HG03439 (cell line): Measurements from ENCODE around the gene TMEM185A.
A peak's percentile ranks its signal among the peaks of the same experiment; 100 is the strongest.
"Not testable (repeated sequence)": the region's sequence is repeated elsewhere in the genome, so short reads cannot be mapped to it uniquely, and the experiment has no call there.

Experiments used
- ATAC-seq: cut with Tn5 transposase; IDR thresholded peaks from one replicate; pipeline ENCODE4 v1.9.1; 2021; ENCODE audit warnings: mild to moderate bottlenecking, moderate library complexity; ENCODE audit not compliant: unreplicated experiment

TMEM185A gene

GRCh38 chrX:149628280-149628679 lies 3.3 kb downstream of the TMEM185A start:
- ATAC-seq = no peak

- ATAC-seq = not testable (repeated sequence)
These were observed 4.8 kb downstream of the TMEM185A start for GRCh38 chrX:149626829-149627228.

DNA sequence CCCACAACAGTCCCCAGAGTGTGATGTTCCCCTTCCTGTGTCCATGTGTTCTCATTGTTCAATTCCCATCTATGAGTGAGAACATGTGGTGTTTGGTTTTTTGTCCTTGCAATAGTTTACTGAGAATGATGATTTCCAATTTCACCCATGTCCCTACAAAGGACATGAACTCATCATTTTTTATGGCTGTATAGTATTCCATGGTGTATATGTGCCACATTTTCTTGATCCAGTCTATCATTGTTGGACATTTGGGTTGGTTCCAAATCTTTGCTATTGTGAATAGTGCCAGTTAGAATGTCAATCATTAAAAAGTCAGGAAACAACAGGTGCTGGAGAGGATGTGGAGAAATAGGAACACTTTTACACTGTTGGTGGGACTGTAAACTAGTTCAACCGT lies 11.9 kb downstream of the TMEM185A start:
- not testable (repeated sequence) for ATAC-seq

GRCh38 chrX:149618871-149619270 lies 12.7 kb downstream of the TMEM185A start:
- ATAC-seq = no peak

GRCh38 chrX:149611623-149612175 lies 19.9 kb downstream of the TMEM185A start:
- ATAC-seq = no peak

- ATAC-seq = no peak
These were observed 21.1 kb downstream of the TMEM185A start for GRCh38 chrX:149610511-149610910.

DNA sequence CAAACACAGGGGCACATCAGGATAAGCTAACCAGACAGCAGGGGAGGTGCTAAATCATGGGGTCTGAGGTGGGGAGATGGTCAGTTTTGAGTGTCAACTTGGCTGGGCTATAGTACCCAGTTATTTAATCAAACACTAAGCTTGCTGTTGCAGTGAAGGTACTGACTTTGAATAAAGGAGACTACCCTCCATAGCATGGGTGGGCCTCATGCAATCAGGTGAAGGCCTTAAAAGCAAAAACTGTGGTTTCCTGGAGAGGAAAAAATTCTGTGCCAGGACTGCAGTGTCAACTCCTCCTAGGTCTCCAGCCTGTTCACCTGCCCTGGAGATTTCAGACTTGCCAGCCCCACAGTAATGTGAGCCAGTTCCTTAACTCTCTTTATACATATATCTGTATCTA lies 23.9 kb downstream of the TMEM185A start:
- ATAC-seq = no peak

- ATAC-seq = not testable (repeated sequence)
These were observed 26.2 kb downstream of the TMEM185A start for GRCh38 chrX:149605248-149605885.

GRCh38 chrX:149598603-149599002 lies 33.0 kb downstream of the TMEM185A start:
- not testable (repeated sequence) for ATAC-seq

GRCh38 chrX:149595943-149596342 lies 35.6 kb downstream of the TMEM185A start:
- not testable (repeated sequence) for ATAC-seq

GRCh38 chrX:149595214-149595613 lies 36.4 kb downstream of the TMEM185A start, which contains the start of gene HSFX2:
TSS of gene HSFX2 (minus strand) at chrX:149595314. CDS start at chrX:149594700, 614 bp downstream.
- not testable (repeated sequence) for ATAC-seq

GRCh38 chrX:149590993-149591392 lies 40.6 kb downstream of the TMEM185A start:
- not testable (repeated sequence) for ATAC-seq

GRCh38 chrX:149587359-149587758 lies 44.2 kb downstream of the TMEM185A start, which contains the start of gene MAGEA9B:
TSS of gene MAGEA9B (minus strand) at chrX:149587459. CDS start at chrX:149583179, 4,280 bp downstream.
- ATAC-seq = not testable (repeated sequence)

GRCh38 chrX:149585631-149586030 lies 46.0 kb downstream of the TMEM185A start:
- not testable (repeated sequence) for ATAC-seq

GRCh38 chrX:149573456-149573855 lies 58.1 kb downstream of the TMEM185A start:
- ATAC-seq = peak; percentile 100

DNA sequence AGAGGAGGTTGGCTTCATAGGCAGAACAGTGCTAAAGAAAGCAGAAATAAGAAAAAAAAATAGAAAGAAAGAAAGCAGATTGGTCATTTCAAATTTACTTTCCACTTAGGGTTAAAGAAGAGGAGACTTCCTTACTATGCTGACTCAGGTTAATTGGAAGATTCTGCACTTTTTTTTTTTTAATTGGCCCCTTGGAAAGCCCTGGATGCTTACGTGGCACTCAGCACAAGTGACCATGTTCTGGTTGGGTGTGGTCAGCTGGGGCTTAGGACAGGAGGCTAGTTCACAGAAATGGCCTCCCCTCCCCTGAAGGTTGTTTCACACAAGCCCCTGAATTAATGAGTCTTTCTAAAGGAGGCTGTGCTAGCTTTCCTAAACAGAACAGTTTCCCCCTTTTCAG lies 58.8 kb downstream of the TMEM185A start:
- no peak for ATAC-seq

DNA sequence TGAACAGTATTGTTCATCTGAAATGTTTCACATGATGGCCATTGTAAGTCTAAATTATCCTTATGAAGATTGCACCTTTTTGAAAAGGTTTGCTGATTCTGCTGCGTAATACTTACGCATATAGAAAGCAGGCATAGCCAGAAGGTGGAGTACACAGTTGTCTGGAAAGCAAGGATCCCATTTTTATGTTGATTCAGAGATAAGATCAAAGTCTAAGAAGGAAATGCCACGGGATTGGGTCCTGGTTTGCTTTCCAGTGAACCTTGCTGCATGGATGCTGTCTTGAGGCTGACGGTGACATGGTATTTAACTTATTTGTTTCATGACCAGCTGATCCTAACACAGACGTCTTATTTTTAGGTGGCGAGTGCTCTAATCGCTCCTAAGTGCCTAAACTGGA lies 59.8 kb downstream of the TMEM185A start:
- no peak for ATAC-seq

DNA sequence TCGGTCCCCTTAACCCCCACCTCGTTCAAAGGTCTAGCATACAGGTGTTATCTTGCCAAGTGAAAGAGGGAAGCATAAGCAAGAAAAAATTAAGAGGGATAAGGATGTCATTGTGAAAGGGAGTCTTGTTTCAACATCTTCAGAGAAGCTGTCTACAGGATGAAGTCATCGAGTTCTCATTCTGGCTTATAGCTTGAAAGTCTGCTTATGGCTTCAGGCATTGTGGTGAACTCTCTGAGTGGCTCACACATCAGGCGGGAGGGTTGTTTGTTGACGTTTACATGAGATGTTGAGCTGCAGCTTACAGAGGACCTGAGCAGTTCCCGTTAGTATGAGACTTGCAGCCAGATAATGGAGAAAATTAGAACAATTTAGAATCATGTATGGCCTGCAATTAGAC lies 60.9 kb downstream of the TMEM185A start:
- ATAC-seq = no peak

- ATAC-seq = no peak
These were observed 61.8 kb downstream of the TMEM185A start for GRCh38 chrX:149569770-149570169.

GRCh38 chrX:149568701-149569296 lies 62.8 kb downstream of the TMEM185A start:
- no peak for ATAC-seq

DNA sequence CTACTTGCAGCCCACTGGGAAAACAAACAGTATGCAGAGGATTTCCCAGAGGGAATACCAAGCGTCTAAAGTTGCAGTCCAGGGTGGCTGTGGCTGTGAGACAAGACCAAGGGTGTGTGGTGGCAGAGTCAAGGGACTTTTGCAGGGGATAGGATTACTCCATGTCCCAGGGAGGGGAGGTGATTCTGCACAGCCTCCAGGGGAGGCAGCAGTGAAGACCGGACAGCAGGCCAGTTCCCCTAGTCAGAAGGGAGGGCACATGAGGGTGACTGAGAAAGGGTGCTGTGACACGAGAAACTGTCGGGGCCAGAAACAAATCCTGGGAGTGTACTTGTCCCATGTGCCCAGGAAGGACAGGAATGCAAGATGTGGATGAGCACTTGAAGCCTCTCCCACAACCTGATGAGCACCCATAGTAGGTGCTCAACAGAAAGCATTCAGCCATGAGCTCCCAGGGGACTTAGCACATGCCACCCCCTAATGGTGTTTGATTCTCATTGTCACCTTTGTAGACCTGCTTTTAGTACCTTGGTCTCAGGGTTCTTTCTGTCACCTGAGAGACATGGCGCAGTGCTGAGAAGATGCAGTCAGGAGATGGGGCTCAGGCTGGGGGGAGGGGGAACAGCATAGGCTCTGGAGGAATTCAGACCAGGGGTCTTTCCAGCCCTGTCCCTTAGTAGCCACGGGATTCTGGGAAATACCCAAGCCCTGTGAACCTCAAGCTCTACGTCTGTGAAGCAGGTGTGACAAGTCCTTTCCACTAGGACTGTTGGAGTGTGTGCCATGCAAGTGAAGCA lies 63.8 kb downstream of the TMEM185A start:
- ATAC-seq = no peak
